ENCODE data around the gene SAMD5. TPM values are rescaled to one million over a fixed set of nuclear protein-coding genes. Genes with fewer than 3 reads are reported as not detected.

The SAMD5 gene
- 0.43 to 0.88 TPM (median 0.60 TPM) in 5 replicates for total RNA-seq (2022; extraction: Qiagen RNA extraction)

GRCh38 chr6:147508042-147508865, at the start of gene SAMD5:
TSS of gene SAMD5 (plus strand) at chr6:147508690. CDS start at chr6:147508929, 239 bp downstream.

